ENCODE data around the gene SDR39U1. TPM values are rescaled to one million over a fixed set of nuclear protein-coding genes. Genes with fewer than 3 reads are reported as not detected.
"Not testable (repeated sequence)": the region's sequence is repeated elsewhere in the genome, so short reads cannot be mapped to it uniquely, and the experiment has no call there.

SDR39U1 gene
- total RNA-seq, 4 donors from 2014 or later: 35.1 to 75.6 (median 49.2) TPM

GRCh38 chr14:24463017-24463883 lies 20.7 kb upstream of the SDR39U1 start:
- intact Hi-C loops (cut with DNase I): no loop called here
- Histone ChIP-seq H3K27ac (no peak overlapping the region), H3K4me1 (peaks cover 7 to 15% of the 10 kb centered on the region in 2 donors), H3K36me3 (no peaks in the 10 kb centered on the region), H3K9me3 (no peaks in the 10 kb centered on the region), H3K27me3 (no peaks in the 10 kb centered on the region), H3K4me3 (replicated peaks in 1 of 3) (no peak overlapping the region)
- TF ChIP-seq POLR2A (IDR thresholded peaks at IDR 0.05): no peak
- TF ChIP-seq, protein P1, sequence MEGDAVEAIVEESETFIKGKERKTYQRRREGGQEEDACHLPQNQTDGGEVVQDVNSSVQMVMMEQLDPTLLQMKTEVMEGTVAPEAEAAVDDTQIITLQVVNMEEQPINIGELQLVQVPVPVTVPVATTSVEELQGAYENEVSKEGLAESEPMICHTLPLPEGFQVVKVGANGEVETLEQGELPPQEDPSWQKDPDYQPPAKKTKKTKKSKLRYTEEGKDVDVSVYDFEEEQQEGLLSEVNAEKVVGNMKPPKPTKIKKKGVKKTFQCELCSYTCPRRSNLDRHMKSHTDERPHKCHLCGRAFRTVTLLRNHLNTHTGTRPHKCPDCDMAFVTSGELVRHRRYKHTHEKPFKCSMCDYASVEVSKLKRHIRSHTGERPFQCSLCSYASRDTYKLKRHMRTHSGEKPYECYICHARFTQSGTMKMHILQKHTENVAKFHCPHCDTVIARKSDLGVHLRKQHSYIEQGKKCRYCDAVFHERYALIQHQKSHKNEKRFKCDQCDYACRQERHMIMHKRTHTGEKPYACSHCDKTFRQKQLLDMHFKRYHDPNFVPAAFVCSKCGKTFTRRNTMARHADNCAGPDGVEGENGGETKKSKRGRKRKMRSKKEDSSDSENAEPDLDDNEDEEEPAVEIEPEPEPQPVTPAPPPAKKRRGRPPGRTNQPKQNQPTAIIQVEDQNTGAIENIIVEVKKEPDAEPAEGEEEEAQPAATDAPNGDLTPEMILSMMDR (IDR thresholded peaks at IDR 0.05): no peak
- WGBS, 2 donors: 55 to 62% methylated on average over 5 of the region's 5 CpGs
- no peak for DNase-seq

- DNase-seq: no peak
- no peak overlapping the region for H3K27ac ChIP-seq
Observed at GRCh38 chr14:24461336-24461735, 18.8 kb upstream of the SDR39U1 start.

DNA sequence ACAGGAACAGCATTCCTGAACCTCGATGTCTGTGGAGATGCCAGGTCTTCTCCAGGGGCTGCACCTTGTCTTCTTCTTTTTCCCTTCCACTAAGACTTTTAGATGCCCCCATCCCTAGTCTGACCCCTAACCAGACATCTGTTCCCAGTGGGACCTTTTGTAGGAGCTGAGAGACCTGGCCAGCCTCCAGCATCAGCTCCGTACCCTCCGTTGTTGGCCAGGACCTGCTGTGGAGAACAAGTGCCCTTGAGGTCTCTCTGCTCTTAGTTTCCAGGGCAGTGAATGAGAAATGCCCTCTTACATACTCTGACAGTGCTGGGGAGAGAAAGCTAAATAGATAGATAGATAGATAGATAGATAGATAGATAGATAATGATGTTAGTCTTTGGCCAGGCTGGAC lies 16.8 kb upstream of the SDR39U1 start:
- peaks cover 7 to 20% of the 10 kb centered on the region in 2 donors for H3K4me1 ChIP-seq
- peak; percentile 58 to 60 for DNase-seq

More at GRCh38 chr14:24461336-24461735, 18.8 kb upstream of the SDR39U1 start:
- TF ChIP-seq POLR2A (IDR thresholded peaks at IDR 0.05): no peak
- TF ChIP-seq, protein P1 (IDR thresholded peaks at IDR 0.05): no peak
- H3K27me3 ChIP-seq: no peaks in the 10 kb centered on the region
- no peaks in the 10 kb centered on the region for H3K36me3 ChIP-seq
- H3K9me3 ChIP-seq: no peaks in the 10 kb centered on the region
- H3K4me1 ChIP-seq: peaks cover 7 to 20% of the 10 kb centered on the region in 2 donors
- intact Hi-C loops (cut with DNase I): no loop called here
- H3K4me3 ChIP-seq (replicated peaks in 1 of 3): no peak overlapping the region

GRCh38 chr14:24458736-24459135 lies 16.2 kb upstream of the SDR39U1 start:
- Histone ChIP-seq H3K27ac (peak overlapping the region in 2 of 3 donors; percentile 56 to 77), H3K9me3 (no peaks in the 10 kb centered on the region), H3K27me3 (no peaks in the 10 kb centered on the region), H3K36me3 (no peaks in the 10 kb centered on the region), H3K4me1 (peaks cover 7 to 20% of the 10 kb centered on the region in 2 donors), H3K4me3 (replicated peaks in 1 of 3) (no peak overlapping the region)
- 36 to 50% methylated on average over 1 of the region's 1 CpG for WGBS, 2 donors
- TF ChIP-seq, protein P1 (IDR thresholded peaks at IDR 0.05): no peak
- TF ChIP-seq POLR2A (IDR thresholded peaks at IDR 0.05): no peak
- intact Hi-C loops (cut with DNase I): no loop called here
- DNase-seq: no peak

More for the DNA sequence above, 16.8 kb upstream of the SDR39U1 start:
- WGBS, 2 donors: 41 to 60% methylated on average over 3 of the region's 3 CpGs
- H3K9me3 ChIP-seq: no peaks in the 10 kb centered on the region
- intact Hi-C loops (cut with DNase I): no loop called here
- no peak overlapping the region for H3K27ac ChIP-seq
- no peak for TF ChIP-seq POLR2A (IDR thresholded peaks at IDR 0.05)
- TF ChIP-seq, protein P1 (IDR thresholded peaks at IDR 0.05): no peak
- no peaks in the 10 kb centered on the region for H3K27me3 ChIP-seq
- no peaks in the 10 kb centered on the region for H3K36me3 ChIP-seq
- no peak overlapping the region for H3K4me3 ChIP-seq (replicated peaks in 1 of 3)

DNA sequence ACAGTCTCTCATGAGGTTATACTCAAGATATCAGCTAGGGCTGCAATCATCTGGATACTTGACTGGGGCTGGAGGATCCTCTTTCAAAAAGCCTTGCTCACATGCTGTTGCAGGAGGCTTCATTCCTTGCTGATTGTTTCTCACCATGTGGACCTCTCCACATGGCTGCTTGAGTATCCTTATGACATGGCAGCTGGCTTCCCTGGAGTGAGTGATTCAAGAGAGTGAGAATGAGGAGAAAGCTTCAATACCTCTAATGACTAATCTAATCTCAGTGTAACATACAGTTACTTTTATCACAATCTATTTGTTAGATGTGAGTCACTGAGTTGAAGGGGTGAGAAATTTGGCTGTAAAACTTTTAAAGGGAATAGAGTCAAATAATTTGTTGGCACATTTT lies 14.4 kb upstream of the SDR39U1 start:
- H3K36me3 ChIP-seq: no peaks in the 10 kb centered on the region
- TF ChIP-seq, protein P1 (IDR thresholded peaks at IDR 0.05): no peak
- no peak for TF ChIP-seq POLR2A (IDR thresholded peaks at IDR 0.05)
- no peak overlapping the region for H3K4me3 ChIP-seq (replicated peaks in 1 of 3)
- no peak for DNase-seq
- H3K27ac ChIP-seq: peak overlapping the region; percentile 37 to 77 (median 56)
- H3K4me1 ChIP-seq: peaks cover 7 to 20% of the 10 kb centered on the region in 2 donors
- no peaks in the 10 kb centered on the region for H3K9me3 ChIP-seq
- no peaks in the 10 kb centered on the region for H3K27me3 ChIP-seq
- intact Hi-C loops (cut with DNase I): no loop called here

DNA sequence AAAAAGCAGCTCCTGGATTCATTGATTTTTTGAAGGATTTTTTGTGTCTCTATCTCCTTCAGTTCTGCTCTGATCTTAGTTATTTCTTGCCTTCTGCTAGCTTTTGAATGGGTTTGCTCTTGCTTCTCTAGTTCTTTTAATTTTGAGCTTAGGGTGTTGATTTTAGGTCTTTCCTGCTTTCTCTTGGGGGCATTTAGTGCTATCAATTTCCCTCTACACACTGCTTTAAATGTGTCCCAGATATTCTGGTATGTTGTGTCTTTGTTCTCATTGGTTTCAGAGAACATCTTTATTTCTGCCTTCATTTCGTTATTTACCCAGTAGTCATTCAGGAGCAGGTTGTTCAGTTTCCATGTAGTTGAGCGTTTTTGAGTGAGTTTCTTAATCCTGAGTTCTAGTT lies 8.3 kb upstream of the SDR39U1 start:
- H3K9me3 ChIP-seq; H3K36me3 ChIP-seq; H3K27ac ChIP-seq; H3K4me1 ChIP-seq; H3K4me3 ChIP-seq (replicated peaks in 1 of 3); DNase-seq; intact Hi-C loops (cut with DNase I); H3K27me3 ChIP-seq: not testable (repeated sequence)
- WGBS, 2 donors: 92 to 93% methylated on average over 2 of the region's 2 CpGs

All from thyroid gland (tissue), 4 donors.